Activated CD8-positive, alpha-beta memory T cell treated with anti-CD3 and anti-CD28 coated beads, Interleukin-2, amount 50 U/mL, for 24 hours (primary cell): Measurements from ENCODE around the gene SWAP70.
"Not testable (repeated sequence)": the region's sequence is repeated elsewhere in the genome, so short reads cannot be mapped to it uniquely, and the experiment has no call there.

Experiments
- DNase-seq: peaks from one replicate; pipeline ENCODE4 v3.0.0-alpha.2; 2020; ENCODE audit errors: extremely low read depth

Gene SWAP70

DNA sequence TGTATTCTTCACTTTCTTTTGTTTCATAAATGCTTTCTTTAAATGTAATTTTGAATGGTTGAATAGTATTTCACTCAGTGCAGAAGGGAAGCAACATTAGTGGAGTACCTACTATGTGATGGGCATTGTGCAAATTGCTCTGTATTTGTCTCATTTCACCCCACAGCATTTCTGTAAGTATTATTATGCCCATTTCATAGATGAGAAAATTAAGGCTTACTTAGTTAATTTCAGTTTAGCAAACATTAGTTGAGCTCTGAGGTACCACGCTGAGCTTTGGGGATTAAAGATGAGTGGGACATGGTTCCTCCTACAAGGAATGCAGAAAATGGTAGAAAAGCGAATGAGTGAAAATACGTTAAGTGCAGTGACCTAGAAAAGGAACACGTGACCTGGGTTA is 58.1 kb downstream of the SWAP70 start:
- DNase-seq, result no peak

DNA sequence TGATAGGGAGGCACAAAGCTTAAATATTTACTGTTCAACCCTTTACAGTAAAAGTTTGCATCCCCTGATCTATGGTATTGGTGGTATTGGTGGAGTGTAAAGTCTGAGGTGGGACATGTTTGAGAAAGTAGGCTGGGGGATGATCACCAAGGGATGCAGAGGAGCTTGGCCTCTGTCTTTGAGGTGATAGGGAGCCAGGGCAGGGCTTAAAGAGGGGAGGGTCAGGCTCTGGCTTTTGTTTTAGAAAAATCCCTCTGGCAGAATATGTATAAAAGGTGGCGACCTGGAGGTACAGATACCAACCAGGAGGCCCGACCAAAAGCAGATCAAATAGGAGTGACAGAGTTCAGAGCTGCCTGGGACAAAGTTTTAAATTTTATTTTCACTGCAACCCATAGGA is 59.0 kb downstream of the SWAP70 start:
- no peak for DNase-seq

DNA sequence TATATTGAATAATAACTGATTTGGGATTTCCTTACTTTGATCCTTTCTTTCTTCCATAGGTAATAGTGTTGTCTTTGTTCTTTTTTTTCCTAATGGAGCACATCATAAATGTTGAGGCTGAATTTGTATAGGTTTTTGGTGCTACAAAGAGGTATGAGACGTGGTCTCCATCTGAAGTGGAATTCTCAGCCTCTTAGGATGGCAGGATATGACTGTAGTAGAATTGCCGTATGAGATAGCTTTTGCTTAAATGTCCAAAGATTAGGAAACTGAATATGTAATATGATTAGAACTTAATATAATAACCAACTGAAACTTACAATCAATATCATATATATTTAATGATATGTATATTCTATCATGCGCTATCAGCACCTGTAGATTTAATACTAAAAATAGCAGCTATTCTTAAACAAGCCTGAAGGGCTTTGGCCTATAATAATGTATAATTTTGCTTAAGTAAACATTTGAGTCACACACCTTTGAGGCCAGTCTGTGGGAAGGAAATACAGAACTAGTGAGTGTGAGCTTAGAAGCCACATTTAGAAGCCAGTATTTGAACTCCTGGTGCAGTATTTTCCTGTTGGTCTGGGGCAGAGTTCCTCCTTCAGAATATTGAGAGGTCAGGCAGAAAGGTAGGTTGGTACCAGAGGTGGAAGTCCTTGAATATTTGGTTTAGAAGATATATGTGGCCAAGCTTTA is 62.6 kb downstream of the SWAP70 start:
- no peak for DNase-seq

DNA sequence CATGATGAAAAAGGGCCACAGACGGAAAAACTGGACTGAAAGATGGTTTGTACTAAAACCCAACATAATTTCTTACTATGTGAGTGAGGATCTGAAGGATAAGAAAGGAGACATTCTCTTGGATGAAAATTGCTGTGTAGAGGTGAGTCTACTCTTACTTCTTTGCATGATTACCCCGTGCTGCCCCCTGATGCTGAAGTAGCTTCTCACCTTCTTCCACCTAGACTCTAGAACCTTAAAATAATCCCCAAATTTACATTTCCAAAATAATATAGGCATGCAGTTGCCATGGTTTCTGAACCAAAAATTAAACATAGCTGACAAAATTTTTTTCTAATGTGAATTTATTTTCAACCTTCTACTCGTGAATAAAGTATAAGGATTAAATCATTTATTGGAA is 64.2 kb downstream of the SWAP70 start:
- DNase-seq, result no peak

DNA sequence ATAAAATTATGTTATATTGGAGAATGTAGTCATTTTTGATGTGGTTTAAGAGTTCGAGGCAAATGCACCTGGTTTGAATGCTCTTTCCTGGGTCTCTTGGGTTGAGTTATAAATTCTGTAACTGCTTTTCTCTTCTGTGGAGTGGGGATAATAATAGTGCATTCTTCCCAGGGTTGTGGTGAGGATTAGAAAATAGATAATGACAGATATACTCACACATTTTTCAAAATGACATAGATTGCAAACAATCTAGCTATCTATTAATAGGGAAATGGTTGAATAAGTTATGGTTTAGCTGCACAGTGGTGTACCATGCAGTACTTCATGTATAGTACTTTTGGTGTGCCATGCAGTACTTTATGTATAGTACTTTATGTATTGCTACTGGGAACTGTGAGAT is 67.4 kb downstream of the SWAP70 start:
- DNase-seq, result no peak

DNA sequence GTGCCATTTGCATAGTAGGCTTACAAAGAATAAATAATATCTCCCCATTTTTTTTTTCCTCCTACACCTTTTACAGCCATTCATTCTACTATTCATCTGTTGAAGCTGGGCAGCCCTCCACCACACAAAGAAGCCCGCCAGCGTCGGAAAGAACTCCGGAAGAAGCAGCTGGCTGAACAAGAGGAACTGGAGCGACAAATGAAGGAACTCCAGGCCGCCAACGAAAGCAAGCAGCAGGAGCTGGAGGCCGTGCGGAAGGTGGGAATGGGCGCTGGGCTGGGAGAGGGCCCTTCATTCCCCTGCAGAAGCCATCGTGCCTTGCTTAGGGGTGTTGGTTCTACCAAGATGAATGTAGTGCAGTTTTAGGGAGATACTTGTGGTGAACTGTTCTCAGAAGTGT is 68.6 kb downstream of the SWAP70 start:
- DNase-seq, result no peak

DNA sequence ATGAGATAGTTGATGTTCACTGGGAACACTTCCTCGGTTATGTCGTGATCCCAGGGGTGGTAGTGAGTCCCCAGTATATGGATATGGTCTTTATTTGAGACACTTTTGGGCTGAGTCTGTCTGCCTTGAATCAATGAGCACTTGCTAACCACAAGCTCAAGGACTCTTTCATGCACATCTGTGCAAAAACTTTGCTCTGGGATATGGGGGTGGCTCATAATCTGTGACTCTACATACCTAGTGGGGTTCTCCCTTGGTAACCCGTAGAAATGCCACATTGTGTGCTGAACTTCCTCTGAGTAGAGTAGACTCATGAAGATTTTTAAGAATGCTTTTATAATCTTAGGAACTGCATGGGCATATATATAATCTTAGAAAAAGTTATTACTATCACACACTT is 69.3 kb downstream of the SWAP70 start:
- no peak for DNase-seq

DNA sequence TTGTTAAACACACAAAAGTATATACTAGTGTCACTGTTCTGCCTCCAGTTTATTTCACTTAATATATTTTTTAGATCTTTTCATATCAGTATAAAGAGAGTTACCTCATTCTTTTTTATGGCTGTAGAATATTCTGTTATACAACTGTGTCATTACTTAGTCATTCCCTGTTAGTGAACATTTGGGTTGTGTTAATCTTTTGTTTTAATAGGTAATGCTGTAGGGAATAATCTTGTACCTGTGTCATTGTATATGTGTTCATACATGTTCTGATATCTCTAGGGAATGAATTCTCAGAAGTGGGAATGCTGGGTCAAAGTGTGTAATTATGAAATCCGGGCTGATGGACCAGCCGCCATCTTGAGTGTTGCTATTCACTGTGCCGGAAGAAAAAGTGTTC is 71.4 kb downstream of the SWAP70 start:
- DNase-seq, result no peak

DNA sequence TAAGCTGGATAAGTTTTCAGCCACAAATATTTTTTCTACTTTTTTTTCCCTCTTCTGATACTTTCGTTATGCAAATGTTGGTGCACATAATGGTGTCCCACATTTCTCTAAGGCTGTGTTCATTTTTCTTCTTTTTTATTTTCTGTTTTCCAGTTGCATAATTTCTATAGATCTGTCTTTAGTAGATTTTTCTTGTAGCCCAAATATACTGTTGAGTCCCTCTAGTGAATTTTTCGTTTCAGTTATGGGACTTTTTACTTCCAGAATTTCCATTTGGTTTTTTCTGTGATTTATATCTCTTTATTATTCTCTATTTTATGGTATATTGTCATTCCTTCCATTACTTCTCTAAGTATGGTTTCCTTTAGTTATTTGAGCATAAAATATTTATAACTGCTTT is 72.0 kb downstream of the SWAP70 start:
- no peak for DNase-seq

DNA sequence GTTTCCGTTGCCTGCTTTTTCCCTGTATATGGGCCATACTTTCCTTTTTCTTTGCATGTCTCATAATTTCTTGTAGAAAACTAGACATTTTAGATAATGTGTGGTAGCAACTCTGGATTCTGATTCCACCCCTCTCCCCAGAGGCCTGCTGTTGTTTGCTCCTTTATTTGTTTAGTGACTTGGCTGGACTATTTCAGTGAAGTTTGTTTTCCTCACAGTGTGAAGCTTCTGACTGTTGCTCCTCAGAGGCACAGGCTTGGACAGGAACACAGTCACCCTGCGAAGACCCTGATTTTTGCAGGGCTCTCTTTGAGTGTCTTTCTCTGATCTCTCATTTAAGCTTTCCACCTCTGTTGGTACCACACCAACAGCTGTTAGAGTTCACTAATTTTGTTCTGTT is 72.5 kb downstream of the SWAP70 start:
- no peak for DNase-seq

DNA sequence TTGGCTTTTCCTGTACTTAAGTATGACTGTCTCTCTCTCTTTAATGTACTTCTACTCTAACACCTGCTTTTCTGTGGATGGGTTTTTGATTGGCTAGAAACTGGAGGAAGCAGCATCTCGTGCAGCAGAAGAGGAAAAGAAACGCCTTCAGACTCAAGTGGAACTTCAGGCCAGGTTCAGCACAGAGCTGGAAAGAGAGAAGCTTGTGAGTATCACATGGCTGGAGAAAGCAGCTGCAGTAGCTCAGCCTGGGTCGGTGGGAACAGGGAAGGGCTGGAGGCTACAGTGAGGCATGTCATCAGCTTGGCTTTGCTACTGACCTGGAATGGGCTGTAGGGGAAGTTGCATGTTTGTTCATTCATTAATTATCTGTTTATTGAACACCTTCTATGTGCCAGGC is 74.2 kb downstream of the SWAP70 start:
- DNase-seq, result no peak

DNA sequence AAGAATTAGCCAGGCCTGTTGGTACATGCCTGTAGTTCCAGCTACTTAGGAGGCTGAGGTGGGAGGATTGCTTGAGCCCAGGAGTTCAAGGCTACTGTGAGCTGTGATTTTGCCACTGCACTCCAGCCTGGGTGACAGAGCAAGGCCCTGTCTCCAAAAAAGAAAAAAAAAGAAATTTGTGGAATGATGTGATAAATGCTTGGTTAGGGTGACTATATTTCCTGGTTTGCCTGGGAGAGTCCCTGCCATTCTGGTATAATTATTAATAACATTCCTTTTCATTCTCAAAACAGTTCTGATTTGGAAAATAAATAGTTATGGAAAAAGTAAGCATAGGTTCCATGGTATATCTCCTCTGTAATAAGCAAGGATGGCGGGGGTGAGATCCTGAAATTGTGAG is 74.8 kb downstream of the SWAP70 start:
- DNase-seq, result no peak

DNA sequence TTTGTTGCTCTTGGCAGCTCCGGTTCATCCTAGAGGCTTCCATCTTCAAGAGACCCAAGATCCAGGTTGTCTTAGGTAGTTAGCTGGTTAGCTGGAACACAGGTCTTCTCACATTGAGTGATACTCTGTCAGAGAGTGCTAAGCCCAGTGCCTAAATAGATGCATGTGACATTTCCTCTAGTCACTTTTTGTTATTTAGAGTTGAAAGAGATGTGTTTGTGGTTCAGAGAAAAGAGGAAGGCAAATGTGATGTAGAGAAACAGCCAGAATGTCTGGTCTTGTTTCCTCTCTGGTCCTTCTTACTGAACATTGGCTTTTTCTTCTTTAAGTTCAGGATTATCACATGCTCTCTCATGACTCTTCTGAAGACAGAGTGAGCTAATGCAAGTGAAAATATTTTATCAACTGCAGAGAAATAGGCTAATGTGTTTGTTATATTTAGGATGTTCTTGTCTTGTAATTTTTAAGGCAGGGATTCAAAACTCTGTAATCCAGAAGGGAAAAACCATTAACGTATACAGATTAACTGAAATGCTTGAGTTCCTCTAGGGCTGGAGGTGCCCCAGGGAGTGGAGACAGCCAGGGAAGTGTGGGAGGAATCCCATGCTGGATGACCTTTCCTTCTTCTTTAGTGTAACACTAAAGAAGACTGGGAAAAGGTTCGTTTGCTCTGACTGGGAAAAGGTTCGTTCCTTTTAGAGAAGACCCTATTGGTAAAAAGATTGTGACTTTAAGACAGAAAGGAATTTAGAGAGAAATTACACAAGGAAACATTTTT is 75.4 kb downstream of the SWAP70 start:
- no peak for DNase-seq

DNA sequence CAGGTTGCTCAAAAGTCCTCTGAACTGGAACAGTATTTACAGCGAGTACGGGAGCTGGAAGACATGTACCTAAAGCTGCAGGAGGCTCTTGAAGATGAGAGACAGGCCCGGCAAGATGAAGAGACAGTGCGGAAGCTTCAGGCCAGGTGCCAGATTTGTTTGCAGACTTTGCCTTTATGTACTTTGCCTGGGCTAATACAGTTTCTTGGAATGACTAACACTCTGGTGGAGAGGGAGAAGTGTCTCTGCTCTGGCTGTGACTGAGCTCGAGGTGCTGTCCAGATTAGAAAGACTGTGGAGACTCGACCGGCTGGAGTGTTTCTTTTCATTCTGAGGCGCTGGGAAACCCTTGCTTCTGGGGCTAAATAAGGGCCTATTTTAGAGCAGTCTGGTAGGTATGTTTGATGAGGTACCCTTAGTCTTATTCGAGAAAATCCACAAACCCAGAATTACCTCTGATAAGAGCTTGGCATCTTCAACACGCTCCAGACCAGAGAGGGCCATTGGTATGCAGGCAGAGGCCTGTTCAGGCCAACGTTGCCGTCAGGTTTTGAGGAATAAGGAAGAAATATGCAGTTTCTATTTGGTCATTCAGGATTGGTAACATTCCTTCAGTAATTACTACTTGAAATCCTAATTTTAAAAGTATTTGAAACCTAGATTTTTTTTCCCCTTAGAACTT is 76.5 kb downstream of the SWAP70 start:
- DNase-seq, result no peak

DNA sequence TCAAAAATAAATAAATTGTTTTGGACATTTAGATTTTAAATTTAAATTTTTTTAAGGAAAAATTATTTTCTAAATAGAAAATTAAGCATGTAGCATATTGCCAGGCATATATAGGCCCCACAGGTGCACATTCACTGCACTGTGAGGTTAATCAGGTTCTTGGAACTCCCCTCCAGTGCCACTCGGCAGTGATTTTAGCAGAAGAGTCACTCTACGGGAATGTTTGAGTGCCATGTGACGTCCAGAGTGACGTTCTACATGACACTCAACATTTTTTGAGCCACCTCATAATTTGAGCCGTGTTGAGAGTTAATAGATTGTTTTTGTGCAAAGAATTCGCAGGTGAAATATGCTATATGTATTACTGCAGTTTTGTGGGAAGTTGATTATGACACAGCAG is 77.4 kb downstream of the SWAP70 start:
- DNase-seq, result no peak

DNA sequence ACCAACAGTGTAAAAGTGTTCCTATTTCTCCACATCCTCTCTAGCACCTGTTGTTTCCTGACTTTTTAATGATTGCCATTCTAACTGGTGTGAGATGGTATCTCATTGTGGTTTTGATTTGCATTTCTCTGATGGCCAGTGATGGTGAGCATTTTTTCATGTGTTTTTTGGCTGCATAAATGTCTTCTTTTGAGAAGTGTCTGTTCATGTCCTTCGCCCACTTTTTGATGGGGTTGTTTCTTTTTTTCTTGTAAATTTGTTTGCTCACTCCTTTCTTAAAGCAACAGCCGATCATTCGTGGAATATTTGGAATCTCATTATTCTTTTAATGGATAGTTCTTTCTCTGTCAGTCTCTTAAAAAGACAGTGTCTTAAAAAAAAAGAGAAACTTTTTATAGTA is 79.6 kb downstream of the SWAP70 start:
- not testable (repeated sequence) for DNase-seq

DNA sequence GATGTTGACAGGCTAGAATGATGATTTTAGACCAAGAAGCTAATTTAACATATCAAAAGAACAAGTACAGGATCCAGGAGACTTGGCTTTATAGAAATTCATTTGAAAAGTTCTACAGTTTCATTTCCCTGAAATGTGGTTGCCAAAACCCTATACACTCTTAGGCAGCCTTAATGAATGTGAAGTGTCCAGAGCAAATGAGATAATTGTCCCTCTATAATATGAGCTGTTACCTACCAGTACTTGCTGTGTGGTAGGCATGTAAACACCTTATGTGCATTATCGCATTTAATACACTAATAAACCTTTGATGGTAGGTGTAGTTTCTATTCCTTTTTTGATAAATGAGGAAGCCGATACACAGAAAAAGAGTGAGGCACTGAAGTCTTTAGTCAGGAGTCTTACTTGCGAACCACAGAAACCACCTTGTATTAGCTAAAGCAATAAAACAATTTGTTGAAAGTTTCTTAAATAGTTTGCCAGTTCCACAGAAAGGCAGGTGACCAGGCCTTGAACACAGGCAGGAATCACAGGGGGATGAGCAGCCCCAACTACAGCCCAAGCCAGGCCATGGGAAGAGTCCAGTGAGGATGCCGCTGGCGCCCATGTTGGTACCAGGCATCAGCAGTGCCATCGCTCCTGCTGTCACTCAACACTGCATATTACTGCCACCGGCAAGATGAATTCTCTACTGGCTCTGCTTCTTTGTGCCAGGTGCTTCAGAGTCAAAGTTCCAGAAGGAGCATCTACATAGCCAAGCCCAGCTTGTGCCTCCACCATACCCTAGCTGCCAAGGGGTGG is 81.7 kb downstream of the SWAP70 start:
- DNase-seq, result no peak

DNA sequence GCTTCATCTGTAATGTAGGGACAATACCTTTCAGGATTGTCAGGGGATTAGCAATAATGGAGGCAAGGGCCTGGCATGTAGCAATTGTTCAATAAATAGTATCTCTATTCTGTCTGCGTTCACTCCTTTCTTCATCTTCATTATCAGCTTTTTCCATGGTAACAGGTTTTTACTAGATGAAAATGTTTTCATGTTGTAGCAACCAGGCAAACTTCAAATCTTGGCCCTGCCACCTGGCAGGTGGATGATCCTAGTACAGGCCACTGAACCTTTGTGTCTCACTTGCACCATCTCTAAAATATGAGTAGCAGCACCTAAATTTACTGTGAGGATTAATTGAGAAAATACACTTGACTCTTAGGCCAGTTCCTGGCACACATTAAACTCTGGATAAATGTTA is 83.4 kb downstream of the SWAP70 start:
- no peak for DNase-seq

DNA sequence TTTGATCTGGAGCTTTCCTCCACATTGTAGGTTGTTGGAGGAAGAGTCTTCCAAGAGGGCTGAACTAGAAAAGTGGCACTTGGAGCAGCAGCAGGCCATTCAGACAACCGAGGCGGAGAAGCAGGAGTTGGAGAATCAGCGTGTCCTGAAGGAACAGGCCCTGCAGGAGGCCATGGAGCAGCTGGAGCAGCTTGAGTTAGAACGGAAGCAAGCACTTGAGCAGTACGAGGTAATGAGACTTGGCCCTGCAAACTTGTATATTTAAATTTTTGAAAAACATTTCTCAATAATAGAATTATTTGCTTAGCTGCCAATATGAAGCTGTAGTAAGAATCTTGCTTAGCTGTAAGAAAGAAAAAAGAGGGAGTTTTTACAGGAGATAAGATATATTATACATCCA is 84.0 kb downstream of the SWAP70 start:
- DNase-seq, result no peak

DNA sequence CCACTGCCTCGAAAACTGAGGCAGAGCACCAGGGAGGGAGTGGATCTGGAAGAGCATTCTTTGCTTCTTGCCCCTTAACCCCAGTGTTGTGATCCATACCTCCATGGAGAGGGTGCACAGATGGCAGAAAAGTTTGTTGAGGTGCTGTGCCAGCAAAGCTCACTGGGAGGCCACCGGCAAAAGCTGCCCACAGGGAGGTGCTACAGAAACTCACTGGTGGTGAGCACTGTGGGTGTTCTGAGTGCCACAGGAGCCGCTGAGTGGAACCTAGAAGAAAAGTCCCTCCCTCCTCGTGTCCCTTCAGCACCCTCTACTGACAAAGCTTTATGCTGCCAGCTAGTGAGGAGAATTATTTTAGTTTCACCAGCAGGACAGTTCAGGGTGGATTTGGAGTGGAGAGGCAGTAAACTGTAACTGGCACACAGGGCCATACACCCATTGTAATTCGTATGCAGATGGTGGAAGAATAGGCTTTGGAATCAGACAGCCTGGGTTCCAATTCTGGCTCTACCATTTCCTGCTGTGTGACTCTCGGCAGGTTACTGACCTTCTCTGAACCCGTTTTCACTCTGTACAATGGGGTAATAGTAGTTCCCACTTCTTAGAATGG is 84.6 kb downstream of the SWAP70 start:
- DNase-seq, result no peak

DNA sequence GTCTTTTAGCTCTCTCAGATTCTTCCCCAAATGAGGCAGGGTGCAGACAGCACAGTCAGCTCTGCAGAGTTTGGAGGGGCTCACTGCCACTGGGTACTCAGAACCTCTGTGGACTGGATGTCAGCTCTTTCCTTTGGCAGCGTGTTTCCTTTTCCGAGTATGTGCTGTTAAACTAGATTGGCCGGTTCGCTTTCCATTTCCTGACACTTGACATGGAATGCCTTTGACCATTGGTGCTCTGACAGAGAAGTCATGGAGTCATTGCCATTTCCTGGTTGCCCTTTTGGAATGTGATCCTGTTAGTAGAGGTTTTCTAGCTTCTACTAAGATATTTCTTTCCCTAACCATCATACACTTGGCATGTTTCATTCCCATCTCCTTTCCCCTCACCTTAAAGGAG is 86.7 kb downstream of the SWAP70 start:
- no peak for DNase-seq

DNA sequence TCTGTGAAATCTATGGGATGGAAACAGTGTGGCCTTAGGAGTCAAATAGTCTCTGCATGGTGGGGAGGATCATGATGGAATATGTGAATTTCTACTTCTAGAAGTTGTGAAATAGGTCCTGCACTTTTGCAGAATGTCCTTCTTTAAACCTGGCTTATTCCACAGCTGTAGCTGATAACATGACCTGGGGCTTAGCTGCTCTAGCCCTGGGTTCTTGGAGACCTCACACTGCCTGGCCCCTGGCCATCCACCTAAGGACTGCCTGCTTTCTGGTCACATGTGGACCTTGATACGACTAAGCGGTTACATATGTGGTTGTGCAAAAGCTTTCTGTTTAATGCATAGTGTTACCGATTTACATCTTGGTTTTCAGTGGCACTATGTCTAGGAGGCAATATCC is 88.2 kb downstream of the SWAP70 start:
- DNase-seq, result no peak
